Renal pelvis (tissue), 4 donors: ENCODE measurements around the gene DTNB. TPM values are rescaled to one million over a fixed set of nuclear protein-coding genes. Genes with fewer than 3 reads are reported as not detected.

Experiments used
- DNase-seq: peaks from one replicate; pipeline ENCODE4 v3.0.0-alpha.2; 2013
- polyA plus RNA-seq, 3 donors: library from polyadenylated mRNA; unstranded; fragments of 120-200 nt; gene quantifications; one replicate each; pipeline ENCODE4 v1.2.1, GENCODE V29; 2013; ENCODE audit not compliant: insufficient read length in 3 of 3

Gene DTNB
- polyA plus RNA-seq, 3 donors, result 18.6 to 23.6 (median 21.2) TPM

DNA sequence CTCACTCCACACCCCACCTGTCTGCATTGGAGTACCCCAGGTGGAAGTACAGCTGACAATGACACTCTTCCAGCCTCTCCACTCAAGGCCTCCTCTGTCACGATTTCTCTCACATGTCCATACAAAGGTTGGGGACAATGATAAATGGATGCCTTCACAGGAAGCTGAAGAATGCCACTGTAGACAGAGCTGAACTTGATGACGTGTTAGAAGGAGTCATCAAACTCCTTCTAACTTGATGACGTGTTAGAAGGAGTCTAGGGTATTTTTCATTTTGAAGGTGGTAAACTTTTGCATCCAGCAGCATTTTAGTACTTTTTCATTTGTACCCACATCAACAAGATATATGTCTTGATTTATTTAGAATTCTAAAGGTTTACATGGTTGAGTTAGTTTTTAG is 168.2 kb downstream of the DTNB start:
- DNase-seq, result no peak

DNA sequence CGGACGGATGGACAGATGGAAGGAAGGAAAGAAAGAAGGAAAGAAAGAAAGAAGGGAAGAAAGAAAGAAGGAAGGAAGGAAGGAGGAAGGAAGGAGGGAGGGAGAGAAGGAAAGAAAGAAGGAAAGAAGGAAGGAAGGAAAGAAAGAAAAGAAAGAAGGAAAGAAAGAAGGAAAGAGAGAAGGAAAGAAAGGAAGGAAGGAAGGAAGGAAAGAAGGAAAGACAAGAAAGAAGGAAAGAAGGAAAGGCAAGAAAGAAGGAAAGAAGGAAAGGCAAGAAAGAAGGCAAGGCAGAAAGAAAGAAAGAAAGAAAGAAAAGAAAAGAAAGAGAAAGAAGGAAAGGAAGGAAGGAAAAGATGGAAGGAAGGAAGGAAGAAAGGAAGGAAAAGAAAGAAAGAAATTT is 169.1 kb downstream of the DTNB start:
- DNase-seq, result no peak

GRCh38 chr2:25499157-25499556 is 174.2 kb downstream of the DTNB start:
- no peak for DNase-seq

DNA sequence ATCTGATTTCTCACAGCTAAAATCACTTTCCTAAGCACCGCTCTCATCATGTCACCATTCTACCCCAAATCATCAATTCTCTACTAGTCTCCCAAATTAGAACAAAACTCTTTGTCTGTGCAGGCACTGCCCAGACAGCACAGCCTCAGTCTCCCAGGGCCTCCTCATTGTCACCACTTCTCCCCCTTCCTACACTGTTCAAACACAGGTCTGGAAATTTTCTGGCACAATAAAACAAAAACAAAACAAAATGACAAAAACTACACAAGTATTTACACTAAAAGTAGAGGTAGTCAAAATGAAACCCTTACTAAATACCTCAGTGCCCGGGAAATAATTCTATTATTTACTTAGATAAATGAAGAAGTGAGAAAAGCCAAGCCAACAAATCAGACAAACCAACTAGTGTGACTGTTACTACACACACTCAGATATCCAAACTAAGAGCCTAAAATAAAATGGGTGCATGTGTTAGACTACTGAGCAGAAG is 175.4 kb downstream of the DTNB start:
- no peak for DNase-seq

GRCh38 chr2:25497229-25497917 is 176.0 kb downstream of the DTNB start:
- DNase-seq, result no peak

- DNase-seq, result no peak
Measured at GRCh38 chr2:25494616-25495015, 178.8 kb downstream of the DTNB start.

DNA sequence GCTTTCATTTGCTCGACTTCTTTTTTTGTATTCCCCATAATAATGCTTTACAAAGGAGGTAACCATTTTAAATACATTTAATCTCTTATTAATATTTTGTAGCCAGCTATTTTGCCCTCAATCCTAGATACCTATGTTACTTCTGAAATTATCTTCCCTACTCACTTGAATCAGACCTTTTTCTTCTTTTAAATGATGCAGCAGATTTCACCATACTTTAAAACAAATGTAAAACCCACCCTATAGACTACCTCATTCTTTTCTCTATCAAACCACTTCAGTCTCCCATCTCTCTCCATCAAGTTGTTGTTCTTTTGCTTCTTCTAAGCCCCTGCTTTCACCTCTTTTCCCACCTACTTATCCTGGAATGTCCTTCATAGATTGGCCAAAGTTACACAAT is 180.2 kb downstream of the DTNB start:
- no peak for DNase-seq

DNA sequence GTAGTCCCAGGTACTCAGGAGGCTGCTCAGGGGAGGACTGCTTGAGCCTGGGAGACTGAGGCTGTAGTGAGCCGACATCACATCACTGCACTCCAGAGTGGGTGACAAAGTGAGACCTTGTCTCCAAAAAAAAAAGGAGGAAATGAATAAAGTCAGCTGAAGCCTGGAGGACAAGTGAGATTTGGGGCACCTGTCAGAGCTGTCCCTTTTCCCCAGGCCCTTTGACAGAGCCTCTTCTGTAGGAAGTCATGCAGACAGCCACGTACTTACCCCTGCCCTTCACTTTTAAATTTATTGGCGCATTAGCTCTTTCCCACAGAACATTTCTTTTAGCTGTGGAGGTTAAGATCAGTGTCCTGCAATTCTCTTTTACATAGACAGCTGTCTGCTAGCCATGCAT is 180.7 kb downstream of the DTNB start:
- no peak for DNase-seq

DNA sequence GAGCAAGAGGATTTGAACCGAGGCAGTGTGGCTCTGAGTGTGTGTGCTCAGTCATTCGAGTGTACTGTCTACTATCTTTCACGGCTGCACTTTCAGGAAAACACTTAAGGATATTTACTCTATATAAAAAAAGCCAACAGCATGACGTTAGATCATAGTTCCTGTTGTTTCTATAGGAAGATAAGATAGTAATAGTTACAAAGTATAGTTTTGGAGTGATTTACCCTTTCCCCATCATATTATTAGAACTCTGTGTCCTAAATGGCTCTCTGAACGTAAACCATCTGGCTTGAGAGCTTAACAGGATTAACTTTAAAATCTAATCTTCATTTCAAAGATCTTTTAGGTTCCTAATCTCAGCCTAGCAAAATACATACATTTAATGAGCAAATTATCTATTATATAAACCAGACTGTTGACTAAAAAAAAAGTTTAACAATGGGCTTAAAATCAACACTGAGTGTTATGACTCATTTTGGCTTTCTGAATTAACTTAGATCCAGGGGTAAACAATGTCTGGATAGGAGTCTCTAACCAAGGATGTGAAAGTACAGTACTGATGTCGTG is 181.3 kb downstream of the DTNB start:
- DNase-seq, result no peak

- no peak for DNase-seq
Measured at GRCh38 chr2:25491003-25491696, 182.2 kb downstream of the DTNB start.

DNA sequence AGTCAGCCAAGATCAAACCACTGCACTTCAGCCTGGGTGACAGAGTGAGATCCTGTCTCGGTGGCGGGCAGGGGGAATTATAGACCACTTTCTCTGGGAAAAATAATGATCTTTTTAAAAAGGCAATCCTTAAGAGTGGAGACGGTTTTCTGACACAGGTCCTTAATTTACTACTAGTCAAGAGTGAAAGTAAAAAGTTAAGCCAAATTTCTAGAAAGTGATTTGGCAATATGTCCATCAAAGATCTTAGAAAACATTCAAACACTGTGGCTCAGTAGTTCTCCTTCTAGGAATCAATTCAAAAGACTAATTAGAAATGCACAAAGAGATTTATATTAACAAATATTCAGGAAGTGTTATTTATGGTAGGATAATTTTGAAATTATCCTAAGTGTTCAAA is 183.2 kb downstream of the DTNB start:
- no peak for DNase-seq

DNA sequence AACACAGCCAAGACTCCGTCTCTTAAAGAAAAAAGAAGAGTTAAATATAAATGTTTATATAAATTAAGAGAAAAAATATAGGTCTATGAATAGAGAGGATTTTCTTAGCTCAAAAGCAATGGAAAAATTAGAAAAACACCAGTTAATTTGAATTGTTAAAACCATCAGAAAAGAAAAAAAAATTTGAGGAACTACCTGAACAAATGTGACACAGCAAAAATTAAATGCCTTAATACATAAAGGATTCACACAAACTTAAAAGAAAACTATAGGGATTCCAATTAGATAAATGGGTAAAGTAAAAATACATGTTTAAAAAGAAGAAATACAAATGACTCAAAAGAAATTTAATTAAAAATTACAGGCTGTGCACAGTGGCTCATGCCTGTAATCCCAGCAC is 183.7 kb downstream of the DTNB start:
- no peak for DNase-seq

DNA sequence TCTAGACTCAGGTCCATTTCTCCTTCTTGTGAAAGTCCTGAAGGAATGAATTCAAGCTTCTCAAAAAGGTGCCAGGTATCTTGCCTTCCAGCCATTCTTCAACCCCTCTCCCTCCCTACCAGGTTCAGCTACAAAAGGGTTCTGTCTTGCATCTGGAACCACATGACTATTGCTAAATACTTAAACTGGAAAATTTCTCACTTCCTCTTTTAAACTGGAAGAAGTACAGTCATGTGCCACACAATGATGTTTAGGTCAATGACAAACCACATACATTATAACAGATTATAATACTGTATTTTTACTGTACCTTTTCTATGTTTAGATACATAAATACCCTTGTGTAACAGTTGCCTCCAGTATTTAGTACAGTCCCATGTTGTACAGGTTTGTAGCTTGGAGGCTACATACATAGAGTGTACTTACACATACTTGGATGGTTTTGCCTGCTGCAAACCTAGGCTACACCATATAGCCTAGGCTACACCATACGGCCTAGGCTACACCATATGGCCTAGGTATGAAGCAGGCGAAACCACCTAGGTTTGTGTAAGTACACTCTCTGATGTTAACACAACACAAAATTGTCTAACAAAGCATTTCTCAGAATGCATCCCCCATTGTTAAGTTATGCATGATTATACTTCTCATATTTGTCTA is 189.6 kb downstream of the DTNB start:
- no peak for DNase-seq

DNA sequence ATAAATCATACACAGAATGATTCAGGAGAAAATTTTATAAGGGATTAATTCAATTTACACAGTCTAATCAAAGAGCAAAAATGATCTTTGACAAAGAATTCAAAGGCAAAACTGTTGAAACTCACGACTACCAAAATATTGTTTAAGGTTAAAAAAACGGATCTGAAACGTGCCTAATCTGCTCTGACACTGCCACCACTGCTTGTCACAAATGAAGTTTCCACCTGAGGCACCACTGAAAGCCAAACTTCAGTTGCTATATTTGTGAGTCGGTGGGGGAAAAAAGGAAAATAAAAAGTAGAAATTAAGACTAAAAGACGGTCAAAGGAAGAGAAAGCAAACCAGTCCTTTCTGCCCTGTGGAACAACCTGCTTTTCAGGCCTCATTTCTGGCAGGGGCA is 191.0 kb downstream of the DTNB start:
- DNase-seq, result no peak

DNA sequence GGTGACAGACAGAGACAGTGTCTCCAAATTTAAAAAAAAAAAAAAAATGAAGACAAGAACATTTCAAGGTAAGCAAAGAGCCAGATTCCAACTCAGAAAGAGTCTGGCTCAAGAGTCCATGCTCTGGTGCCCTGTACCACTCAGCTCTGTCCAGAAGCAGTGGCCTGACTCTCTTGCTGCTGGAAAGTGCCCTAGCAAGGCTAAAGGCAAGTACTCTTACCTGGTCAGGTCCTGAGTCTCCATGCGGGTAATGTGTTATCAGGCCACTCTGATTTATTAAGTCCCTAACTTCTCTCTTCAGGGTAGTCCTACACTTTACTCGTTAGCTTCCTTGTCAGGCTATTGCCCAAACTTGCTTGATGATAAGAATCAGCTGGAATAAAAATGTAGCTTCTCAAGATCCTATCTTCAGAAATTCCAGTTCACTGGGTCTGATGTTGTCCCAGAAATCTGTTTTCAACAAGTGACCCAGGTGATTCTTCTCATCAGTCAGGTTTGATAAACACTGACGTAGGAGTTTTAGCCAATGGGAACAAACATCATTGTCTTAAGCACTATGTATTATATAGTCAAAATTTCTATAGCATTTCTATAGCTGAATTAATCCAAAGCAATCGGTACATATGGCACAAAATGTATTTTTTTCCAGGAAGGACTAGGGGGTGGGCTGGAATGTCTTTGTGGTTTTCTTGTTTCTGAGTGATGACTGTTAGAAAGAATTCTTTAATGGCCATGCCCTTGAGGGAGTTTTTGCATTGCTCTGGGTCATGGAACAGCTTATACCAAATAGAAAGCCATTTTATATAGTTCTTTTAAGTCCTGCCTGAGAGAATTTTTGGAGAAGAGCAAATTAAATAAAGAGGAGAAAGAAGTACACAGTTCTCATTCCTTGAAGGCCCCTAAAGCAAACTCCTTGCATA is 191.7 kb downstream of the DTNB start:
- DNase-seq, result no peak

- DNase-seq, result no peak
Measured at GRCh38 chr2:25480561-25480960, 192.8 kb downstream of the DTNB start.

DNA sequence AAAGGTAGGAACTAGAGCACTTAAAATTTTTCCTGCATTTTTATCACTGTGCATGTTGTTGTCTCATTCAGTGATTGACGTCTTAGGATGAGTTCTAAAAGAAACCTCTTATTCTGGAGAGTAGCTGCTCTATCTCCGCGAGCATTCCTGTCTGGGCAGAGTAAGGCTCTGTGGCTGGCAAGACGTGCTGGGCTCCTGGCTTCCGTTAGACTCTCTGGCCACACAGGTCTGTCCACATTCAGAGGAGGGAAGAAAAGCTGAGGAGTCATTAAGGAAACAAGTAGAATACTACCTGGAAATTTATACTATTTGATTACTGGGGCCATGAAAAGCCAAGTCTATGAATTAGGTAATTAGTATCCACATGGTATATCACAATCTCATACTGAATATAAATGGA is 193.6 kb downstream of the DTNB start:
- no peak for DNase-seq

- no peak for DNase-seq
Measured at GRCh38 chr2:25478736-25479135, 194.6 kb downstream of the DTNB start.

DNA sequence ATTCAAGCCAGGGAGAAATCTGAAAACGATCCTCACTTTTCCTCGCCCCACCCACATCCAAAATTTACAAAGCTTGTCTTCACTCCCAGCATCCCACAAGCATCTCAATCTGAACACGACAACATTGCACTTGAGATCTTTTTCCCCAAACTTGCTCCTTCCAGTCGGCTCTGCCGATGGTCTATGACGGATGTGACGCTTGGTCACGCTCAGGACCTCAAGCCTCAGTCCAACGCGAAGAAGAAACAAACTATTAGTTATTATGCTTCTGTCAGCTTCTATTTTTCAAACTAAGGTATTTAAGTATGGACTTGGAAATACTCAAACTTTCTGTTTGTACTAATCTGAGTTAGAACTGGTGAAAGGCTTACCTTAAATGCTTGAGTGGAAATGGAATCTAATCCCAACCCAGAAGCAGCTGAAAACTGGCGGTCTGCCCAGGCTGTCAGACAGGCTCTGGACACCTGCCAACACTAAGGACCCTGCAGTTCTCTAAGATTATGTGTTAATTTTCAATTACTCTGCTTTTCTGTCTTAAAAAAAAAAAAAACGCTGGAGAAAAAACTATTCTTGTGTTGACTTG is 199.5 kb downstream of the DTNB start:
- DNase-seq, result peak; percentile 62

DNA sequence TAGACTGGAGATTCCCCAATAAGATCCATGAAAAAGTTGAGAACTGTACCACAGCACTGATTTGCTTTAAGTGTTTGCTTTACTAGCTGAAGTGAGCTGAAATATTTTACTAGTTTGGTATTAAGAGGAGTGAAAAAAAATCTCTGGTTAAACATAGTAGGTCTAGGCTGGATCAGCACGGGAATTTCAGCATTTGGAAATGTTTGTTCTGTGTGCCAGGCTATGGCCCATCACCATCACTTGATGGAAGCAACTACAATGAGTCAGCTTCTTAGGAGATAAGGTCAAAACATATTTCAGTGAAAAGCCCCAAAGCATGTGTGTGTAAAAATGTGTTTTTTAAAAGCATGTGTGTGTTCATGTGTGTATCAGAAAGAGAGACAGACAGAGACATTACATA is 200.2 kb downstream of the DTNB start:
- no peak for DNase-seq

GRCh38 chr2:25470806-25471205 is 202.6 kb downstream of the DTNB start:
- DNase-seq, result no peak
